GM12891 (cell line): ENCODE measurements around the gene ETS1.

ENCODE experiments used
- DNase-seq: peaks from one replicate; pipeline ENCODE4 v3.0.0; 2011; ENCODE audit warnings: low spot score; ENCODE audit not compliant: insufficient read length
- FAIRE-seq: peaks from 2 replicates; lab custom pipeline; 2011; peaks lifted over from hg19 to GRCh38; lab: Jason Lieb, UNC
- PAX5 ChIP-seq: IDR thresholded peaks from 2 replicates; pipeline ENCODE4 v1.6.1; 2011; ENCODE audit warnings: low read length, moderate library complexity, mild to moderate bottlenecking; ENCODE audit not compliant: insufficient read depth, severe bottlenecking
- POLR2A ChIP-seq: IDR thresholded peaks from 2 replicates; pipeline ENCODE4 v1.6.1; 2011; ENCODE audit warnings: low read depth, low read length, control low read depth
- POLR2AphosphoS5 ChIP-seq: IDR thresholded peaks from 2 replicates; pipeline ENCODE4 v1.6.1; 2011; ENCODE audit warnings: low read depth, low read length, control low read depth
- POU2F2 ChIP-seq: IDR thresholded peaks from 2 replicates; pipeline ENCODE4 v1.6.1; 2011; ENCODE audit warnings: low read depth, mild to moderate bottlenecking, control low read depth, low read length, moderate library complexity
- SPI1 ChIP-seq: IDR thresholded peaks from 2 replicates; pipeline ENCODE4 v1.6.1; 2011; ENCODE audit warnings: low read depth, low read length, control low read depth
- TAF1 ChIP-seq: IDR thresholded peaks from 2 replicates; pipeline ENCODE4 v1.6.1; 2011; ENCODE audit warnings: low read depth, low read length, control low read depth

Gene ETS1

GRCh38 chr11:128572965-128573364 is 14.4 kb downstream of the ETS1 start:
- no peak for FAIRE-seq
- TF ChIP-seq SPI1 (no peak), PAX5 (no peak), POU2F2 (no peak), POLR2AphosphoS5 (no peak), TAF1 (no peak), POLR2A (no peak)
- DNase-seq = no peak

- DNase-seq = no peak
- no peak for FAIRE-seq
- no peak for TF ChIP-seq PAX5
- TF ChIP-seq POLR2AphosphoS5 = no peak
- no peak for TF ChIP-seq SPI1
- no peak for TF ChIP-seq TAF1
- TF ChIP-seq POLR2A = no peak
- no peak for TF ChIP-seq POU2F2
Observed at GRCh38 chr11:128570632-128571031, 16.7 kb downstream of the ETS1 start.

GRCh38 chr11:128569291-128569690 is 18.1 kb downstream of the ETS1 start:
- DNase-seq = no peak
- no peak for TF ChIP-seq POLR2A
- TF ChIP-seq PAX5 = no peak
- TF ChIP-seq POU2F2 = no peak
- no peak for TF ChIP-seq POLR2AphosphoS5
- no peak for TF ChIP-seq SPI1
- no peak for TF ChIP-seq TAF1
- FAIRE-seq = no peak

- DNase-seq (no peak), FAIRE-seq (no peak)
- TF ChIP-seq PAX5 = no peak
- TF ChIP-seq SPI1 = peak; percentile 51; the same call in 1 of the 2 replicates
- TF ChIP-seq TAF1 = no peak
Observed at GRCh38 chr11:128568166-128568778, 19.1 kb downstream of the ETS1 start.

- FAIRE-seq = no peak
- TF ChIP-seq SPI1 (no peak), POLR2A (no peak), TAF1 (no peak), POLR2AphosphoS5 (no peak), PAX5 (no peak), POU2F2 (no peak)
Observed at GRCh38 chr11:128567130-128567529, 20.2 kb downstream of the ETS1 start.

GRCh38 chr11:128565881-128566280 is 21.5 kb downstream of the ETS1 start:
- TF ChIP-seq SPI1 (no peak), POLR2AphosphoS5 (no peak), POLR2A (no peak), TAF1 (no peak), POU2F2 (no peak), PAX5 (no peak)
- FAIRE-seq = peak; percentile 45

More at GRCh38 chr11:128567130-128567529, 20.2 kb downstream of the ETS1 start:
- DNase-seq = no peak

GRCh38 chr11:128564642-128565245 is 22.6 kb downstream of the ETS1 start:
- no peak for TF ChIP-seq POLR2AphosphoS5
- TF ChIP-seq SPI1 = no peak
- DNase-seq = no peak
- FAIRE-seq = no peak

More at GRCh38 chr11:128565881-128566280, 21.5 kb downstream of the ETS1 start:
- DNase-seq = no peak

GRCh38 chr11:128563942-128564641 is 23.3 kb downstream of the ETS1 start:
- DNase-seq = no peak
- peak; percentile 82 for FAIRE-seq
- TF ChIP-seq POLR2A (no peak), SPI1 (no peak), TAF1 (no peak), PAX5 (no peak), POLR2AphosphoS5 (no peak), POU2F2 (no peak)

GRCh38 chr11:128563308-128563707 is 24.1 kb downstream of the ETS1 start:
- no peak for FAIRE-seq
- no peak for DNase-seq
- no peak for TF ChIP-seq POU2F2
- no peak for TF ChIP-seq TAF1
- TF ChIP-seq POLR2AphosphoS5 = no peak
- no peak for TF ChIP-seq PAX5
- no peak for TF ChIP-seq SPI1
- no peak for TF ChIP-seq POLR2A
